PC-3 (cell line): Measurements from ENCODE around the gene TMEM176A. TPM values are rescaled to one million over a fixed set of nuclear protein-coding genes. Genes with fewer than 3 reads are reported as not detected.

ENCODE experiments used
- ATAC-seq: fragments of 200-7000 bp; cut with Tn5 transposase; 2 replicates; pipeline ENCODE4 v1.9.1; 2020; ENCODE audit warnings: mild to moderate bottlenecking, moderate library complexity
- BruUV-seq: library from RNA; stranded (reverse); fragments of 400-500 nt; replicated peaks from 2 replicates; lab custom pipeline; 2021; lab: Mats Ljungman, UMichigan
- CTCF ChIA-PET: fragments of 300-600 bp; sonication (Branson Sonifier 250); formaldehyde crosslinking; loops from one replicate; lab custom pipeline; 2022; ENCODE audit warnings: antibody characterized with exemption; lab: Charles Lee
- POLR2A ChIA-PET: fragments of 300-600 bp; sonication (Branson Sonifier 250); formaldehyde crosslinking; loops from one replicate; lab custom pipeline; 2022; ENCODE audit warnings: antibody characterized with exemption; ENCODE audit not compliant: unreplicated experiment; lab: Charles Lee
- DNase-seq: peaks from one replicate; pipeline ENCODE4 v3.0.0-alpha.2; 2015
- H2AFZ ChIP-seq: fragments of 300-600 bp; sonication (generic); 2 replicates; pipeline ENCODE4 v1.6.0; 2016; ENCODE audit warnings: antibody characterized with exemption, low read length
- H3F3A ChIP-seq: fragments of 300-600 bp; sonication (generic); one replicate; pipeline ENCODE4 v1.6.0; 2017; ENCODE audit warnings: antibody characterized with exemption, low read length, control low read depth, mild to moderate bottlenecking; ENCODE audit not compliant: unreplicated experiment
- H3K27ac ChIP-seq: fragments of 300-600 bp; sonication (generic); 2 replicates; pipeline ENCODE4 v1.5.1; 2016; ENCODE audit warnings: mild to moderate bottlenecking, low read length
- H3K27me3 ChIP-seq: fragments of 300-600 bp; sonication (generic); 2 replicates; pipeline ENCODE4 v1.6.1; 2016; ENCODE audit warnings: low read length, mixed read lengths
- H3K36me3 ChIP-seq: fragments of 300-600 bp; sonication (generic); 2 replicates; pipeline ENCODE4 v1.6.1; 2016; ENCODE audit warnings: low read depth, mixed run types, low read length, mixed read lengths
- H3K4me1 ChIP-seq: fragments of 300-600 bp; sonication (generic); 2 replicates; pipeline ENCODE4 v1.5.1; 2016; ENCODE audit warnings: low read length; ENCODE audit not compliant: insufficient read depth
- H3K4me2 ChIP-seq: fragments of 300-600 bp; sonication (generic); 2 replicates; pipeline ENCODE4 v1.6.0; 2016; ENCODE audit warnings: low read length
- H3K4me3 ChIP-seq: fragments of 300-600 bp; sonication (generic); 2 replicates; pipeline ENCODE4 v1.5.1; 2016; ENCODE audit warnings: mild to moderate bottlenecking, low read length, mixed read lengths
- H3K79me2 ChIP-seq: fragments of 300-600 bp; sonication (generic); 2 replicates; pipeline ENCODE4 v1.6.1; 2017; ENCODE audit warnings: low read length, mixed read lengths
- H3K9ac ChIP-seq: fragments of 300-600 bp; sonication (generic); 2 replicates; pipeline ENCODE4 v1.6.0; 2016; ENCODE audit warnings: mild to moderate bottlenecking, low read length
- H3K9me2 ChIP-seq: fragments of 300-600 bp; sonication (generic); replicated peaks from 2 replicates; pipeline ENCODE4 v1.6.1; 2016; ENCODE audit warnings: mixed run types, low read length, mixed read lengths
- H3K9me3 ChIP-seq: fragments of 300-600 bp; sonication (generic); 2 replicates; pipeline ENCODE4 v1.6.1; 2016; ENCODE audit warnings: low read length, mixed read lengths
- H4K20me1 ChIP-seq: fragments of 300-600 bp; sonication (generic); 2 replicates; pipeline ENCODE4 v1.6.1; 2016; ENCODE audit warnings: low read length, mixed read lengths
- EZH2 ChIP-seq: fragments of 300-600 bp; sonication (generic); IDR thresholded peaks from one replicate; pipeline ENCODE4 v1.6.1; 2017; ENCODE audit warnings: antibody characterized with exemption, mild to moderate bottlenecking, low read length; ENCODE audit not compliant: unreplicated experiment
- EZH2phosphoT487 ChIP-seq: fragments of 300-600 bp; sonication (generic); IDR thresholded peaks from 2 replicates; pipeline ENCODE4 v1.6.1; 2018; ENCODE audit warnings: mild to moderate bottlenecking, antibody characterized with exemption, low read length, borderline replicate concordance
- intact Hi-C: fragments of 100-400 bp; cut with micrococcal nuclease; formaldehyde crosslinking; loops from 2 replicates; pipeline ENCODE4 v1.9.0; 2023
- total RNA-seq: library from RNA; depleted of rRNA; stranded (reverse); fragments of >200 nt; gene quantifications from 2 replicates; pipeline ENCODE4 v1.2.3, GENCODE V29; 2014
- TF ChIP-seq, protein P1 (sequence below): fragments of 300-600 bp; sonication (generic); conservative IDR thresholded peaks from 2 replicates; pipeline ENCODE4 v1.5.1; 2017; ENCODE audit warnings: antibody characterized with exemption, low read depth, mild to moderate bottlenecking, low read length

TMEM176A gene
- total RNA-seq, 1 experiment from 2014 or later, result not detected

- no peak overlapping the region for H3K27ac ChIP-seq
- no peaks in the 10 kb centered on the region for H3K9me3 ChIP-seq
- ATAC-seq (no peak), DNase-seq (no peak)
- H3K79me2 ChIP-seq, result no peaks in the 10 kb centered on the region
- no peak overlapping the region for H3K4me3 ChIP-seq
- CTCF ChIA-PET, result no interaction called here
- BruUV-seq, result no TSS peak
- intact Hi-C loops, result no loop called here
- H3K27me3 ChIP-seq, result peaks cover 77% of the 10 kb centered on the region
- H3K36me3 ChIP-seq, result no peaks in the 10 kb centered on the region
- H3K9ac ChIP-seq, result no peak overlapping the region
- TF ChIP-seq, protein P1, sequence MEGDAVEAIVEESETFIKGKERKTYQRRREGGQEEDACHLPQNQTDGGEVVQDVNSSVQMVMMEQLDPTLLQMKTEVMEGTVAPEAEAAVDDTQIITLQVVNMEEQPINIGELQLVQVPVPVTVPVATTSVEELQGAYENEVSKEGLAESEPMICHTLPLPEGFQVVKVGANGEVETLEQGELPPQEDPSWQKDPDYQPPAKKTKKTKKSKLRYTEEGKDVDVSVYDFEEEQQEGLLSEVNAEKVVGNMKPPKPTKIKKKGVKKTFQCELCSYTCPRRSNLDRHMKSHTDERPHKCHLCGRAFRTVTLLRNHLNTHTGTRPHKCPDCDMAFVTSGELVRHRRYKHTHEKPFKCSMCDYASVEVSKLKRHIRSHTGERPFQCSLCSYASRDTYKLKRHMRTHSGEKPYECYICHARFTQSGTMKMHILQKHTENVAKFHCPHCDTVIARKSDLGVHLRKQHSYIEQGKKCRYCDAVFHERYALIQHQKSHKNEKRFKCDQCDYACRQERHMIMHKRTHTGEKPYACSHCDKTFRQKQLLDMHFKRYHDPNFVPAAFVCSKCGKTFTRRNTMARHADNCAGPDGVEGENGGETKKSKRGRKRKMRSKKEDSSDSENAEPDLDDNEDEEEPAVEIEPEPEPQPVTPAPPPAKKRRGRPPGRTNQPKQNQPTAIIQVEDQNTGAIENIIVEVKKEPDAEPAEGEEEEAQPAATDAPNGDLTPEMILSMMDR, result no peak
- TF ChIP-seq EZH2phosphoT487 (no peak), EZH2 (no peak)
- no peaks in the 10 kb centered on the region for H4K20me1 ChIP-seq
- no peak overlapping the region for H2AFZ ChIP-seq
- H3K9me2 ChIP-seq, result no peaks in the 10 kb centered on the region
- no peaks in the 10 kb centered on the region for H3F3A ChIP-seq
- POLR2A ChIA-PET, result no interaction called here
- no peak overlapping the region for H3K4me2 ChIP-seq
- H3K4me1 ChIP-seq, result no peaks in the 10 kb centered on the region
Measured at GRCh38 chr7:150851492-150852370, 51.2 kb downstream of the TMEM176A start.

- ChIA-PET CTCF (no interaction called here), POLR2A (no interaction called here)
- no TSS peak for BruUV-seq
- no peaks in the 10 kb centered on the region for H3K9me3 ChIP-seq
- no peak for TF ChIP-seq EZH2
- no peak for TF ChIP-seq EZH2phosphoT487
- TF ChIP-seq, protein P1, result no peak
- no peaks in the 10 kb centered on the region for H3F3A ChIP-seq
- peaks cover 70% of the 10 kb centered on the region for H3K27me3 ChIP-seq
- H3K4me3 ChIP-seq, result no peak within 1 kb of the TSS
- H3K36me3 ChIP-seq, result no peaks in the 10 kb centered on the region
- ATAC-seq (no peak), DNase-seq (no peak)
- H4K20me1 ChIP-seq, result no peaks in the 10 kb centered on the region
- no peak within 1 kb of the TSS for H3K27ac ChIP-seq
- H2AFZ ChIP-seq, result no peak within 1 kb of the TSS
- no peak within 1 kb of the TSS for H3K4me2 ChIP-seq
- no peaks in the 10 kb centered on the region for H3K4me1 ChIP-seq
- no peaks in the 10 kb centered on the region for H3K9me2 ChIP-seq
- no peak within 1 kb of the TSS for H3K9ac ChIP-seq
- intact Hi-C loops, result no loop called here
- no peaks in the 10 kb centered on the region for H3K79me2 ChIP-seq
Measured at GRCh38 chr7:150852371-150852905, 51.9 kb downstream of the TMEM176A start, which contains the start of gene AOC1. Gene AOC1, plus strand, starts transcription at chr7:150852517. Its CDS starts 3,954 bp downstream, at chr7:150856471.
